GM19351 (cell line): ENCODE data around the gene UAP1.

ENCODE experiments used
- ATAC-seq: cut with Tn5 transposase; IDR thresholded peaks from one replicate; pipeline ENCODE4 v1.9.1; 2021; ENCODE audit warnings: mild to moderate bottlenecking, moderate library complexity; ENCODE audit not compliant: unreplicated experiment

The UAP1 gene

DNA sequence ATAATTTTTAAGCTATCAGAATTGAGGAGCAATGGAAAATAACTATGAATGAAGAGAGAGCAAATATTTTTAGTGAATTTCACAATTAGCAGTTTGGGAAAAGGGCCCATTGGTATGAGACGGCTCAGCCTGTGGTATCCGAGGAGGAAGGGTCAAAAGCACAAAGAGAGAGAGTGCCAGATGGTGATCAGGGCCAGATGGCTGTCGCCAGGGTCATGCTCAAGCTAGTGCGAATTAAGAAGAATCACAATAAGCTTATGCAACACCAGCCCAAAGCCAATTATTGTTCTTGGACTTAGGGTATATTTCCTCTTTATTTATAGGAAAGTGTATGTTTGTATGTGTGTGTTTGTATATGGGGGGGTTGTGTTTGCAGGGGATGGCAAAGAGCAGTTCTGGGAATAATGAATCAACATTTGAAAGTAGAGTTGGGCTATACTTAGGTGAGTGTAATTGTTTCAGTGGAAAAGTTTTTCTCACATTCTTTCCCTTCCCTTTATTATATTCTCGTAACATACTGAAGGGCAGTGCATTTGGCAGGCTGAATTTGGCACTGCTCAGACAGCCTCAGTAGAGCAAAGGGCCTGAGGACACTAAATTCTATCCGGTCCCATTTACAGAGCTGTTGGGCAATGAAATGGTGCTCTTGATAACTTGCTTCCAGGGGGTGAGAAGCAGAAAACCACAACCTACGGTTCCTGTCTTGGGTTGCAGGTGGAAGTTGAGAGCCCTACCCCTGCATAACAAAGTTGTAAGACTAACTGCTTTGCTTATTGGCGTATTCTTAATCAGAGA, 51.3 kb downstream of the UAP1 start:
- peak; percentile 9 for ATAC-seq

DNA sequence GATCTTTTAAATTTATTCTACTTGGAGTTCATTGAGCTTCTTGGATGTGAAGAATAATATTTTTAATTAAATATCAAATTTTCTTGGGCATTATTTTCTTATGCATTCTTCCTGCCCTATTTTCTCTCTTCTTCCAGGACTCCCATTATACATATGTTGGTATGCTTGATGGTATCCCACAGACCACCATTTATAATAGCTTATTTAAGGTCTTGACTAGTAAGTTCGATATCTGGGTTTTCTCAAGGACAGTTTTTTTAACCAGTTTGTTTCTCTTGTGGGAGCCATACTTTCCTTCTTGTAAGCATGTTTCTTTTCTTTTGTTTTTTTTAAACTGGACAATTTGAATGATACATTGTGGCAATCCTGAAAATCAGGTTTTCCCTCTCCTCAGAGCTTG, 55.3 kb downstream of the UAP1 start:
- no peak for ATAC-seq

GRCh38 chr1:162617513-162617912, 56.0 kb downstream of the UAP1 start:
- ATAC-seq: no peak

GRCh38 chr1:162619076-162619475, 57.6 kb downstream of the UAP1 start:
- ATAC-seq: no peak

DNA sequence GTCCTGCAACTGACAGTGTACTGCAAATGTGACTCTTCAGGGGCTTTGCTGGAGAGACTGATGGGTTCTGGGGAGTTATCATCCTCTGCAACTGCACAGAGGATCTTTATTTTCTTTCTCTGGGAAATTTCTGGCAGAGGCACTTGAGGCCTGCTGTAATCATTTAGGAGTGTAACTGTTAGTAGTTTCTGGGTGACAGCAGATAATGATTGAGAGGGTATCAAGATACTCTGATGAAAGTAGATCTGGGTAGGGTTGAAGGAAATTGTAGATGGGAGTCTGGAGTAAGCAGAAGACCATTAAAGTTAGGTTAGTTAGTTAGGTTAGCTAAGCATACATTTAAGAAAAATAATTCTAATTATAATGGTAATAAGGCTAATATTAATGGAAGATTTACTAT, 59.7 kb downstream of the UAP1 start:
- no peak for ATAC-seq

DNA sequence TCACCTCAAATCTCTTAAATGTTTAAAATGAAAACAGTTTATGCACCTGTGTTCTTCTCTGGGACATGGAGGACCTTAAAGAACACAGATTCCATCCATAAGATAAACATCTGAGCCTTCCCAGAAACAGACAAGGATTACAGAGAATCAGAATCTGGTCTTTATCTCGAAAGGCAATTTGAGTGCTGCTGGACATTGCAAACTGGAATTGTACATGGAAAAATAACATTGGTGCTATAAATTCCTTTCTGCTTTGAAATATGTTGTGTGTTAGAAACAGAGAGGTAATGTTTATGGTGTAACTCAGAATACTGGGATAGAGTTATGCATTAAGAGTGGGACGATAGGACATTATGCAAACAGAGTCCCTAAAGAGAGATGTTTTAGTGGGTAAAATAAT, 64.2 kb downstream of the UAP1 start:
- ATAC-seq: no peak

DNA sequence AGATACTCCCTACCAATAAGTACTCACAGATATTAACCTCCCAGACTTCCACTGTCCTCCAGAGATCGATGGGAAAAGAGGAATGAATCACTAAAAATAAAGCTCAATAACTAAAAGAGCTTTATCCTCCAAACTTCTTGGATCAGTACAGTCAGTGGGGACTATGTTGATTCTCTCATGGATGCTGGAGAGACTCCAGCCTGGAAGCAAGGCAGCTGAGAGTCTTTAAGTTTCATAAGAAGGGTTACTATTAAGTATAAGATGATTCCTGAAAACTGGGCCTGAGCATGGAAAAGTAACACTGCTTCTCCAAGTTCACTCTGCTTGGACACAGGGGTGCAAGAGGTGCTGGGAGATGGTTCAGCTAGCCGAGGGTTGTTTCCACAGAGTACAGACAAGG, 64.6 kb downstream of the UAP1 start:
- no peak for ATAC-seq

DNA sequence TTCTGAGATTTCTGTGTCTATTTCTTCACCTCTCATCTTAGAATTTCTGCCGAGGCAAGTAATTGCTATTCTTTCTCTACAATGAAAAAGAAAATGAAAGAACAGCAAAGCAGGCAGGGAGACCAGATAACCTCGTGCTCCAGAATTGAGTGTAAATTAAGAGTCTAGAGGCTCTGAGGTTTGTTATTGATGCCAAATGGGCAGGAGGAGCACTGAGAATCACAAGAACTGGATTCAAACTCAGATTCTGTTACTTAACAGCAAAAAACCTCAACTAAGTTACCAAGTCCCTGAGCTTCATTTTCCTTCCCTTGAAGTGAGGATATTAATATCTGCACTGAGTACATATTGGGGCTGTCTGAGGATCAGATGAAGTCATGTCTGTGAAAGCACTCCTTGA, 65.2 kb downstream of the UAP1 start:
- ATAC-seq: no peak

GRCh38 chr1:162627662-162628296, 66.3 kb downstream of the UAP1 start:
- ATAC-seq: no peak

DNA sequence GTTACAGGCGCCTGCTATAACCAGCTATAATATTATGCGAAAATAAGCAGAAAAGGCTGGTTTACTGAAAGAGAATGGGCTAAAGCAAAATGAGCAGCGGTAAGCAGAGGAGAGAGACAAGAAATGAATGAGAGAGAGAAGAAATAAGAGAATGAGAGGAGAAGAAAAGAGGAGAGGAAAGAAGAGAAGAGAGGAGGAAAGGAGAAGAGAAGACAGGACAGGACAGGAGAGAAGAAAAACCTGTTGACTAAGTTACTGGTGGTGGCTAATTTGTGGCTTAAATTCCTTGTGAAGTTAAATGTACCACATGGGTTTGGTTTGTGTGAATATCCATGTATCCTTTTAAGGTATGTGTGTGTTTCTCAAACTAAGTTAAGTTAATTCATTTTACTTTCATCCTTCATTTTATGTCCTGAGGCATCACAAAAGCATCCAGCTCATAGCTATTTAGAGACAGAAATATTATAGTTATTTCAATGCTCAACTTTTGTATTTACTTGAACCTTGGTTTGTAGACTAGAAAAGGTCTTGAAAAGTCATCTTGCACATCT, 67.6 kb downstream of the UAP1 start:
- ATAC-seq: no peak

DNA sequence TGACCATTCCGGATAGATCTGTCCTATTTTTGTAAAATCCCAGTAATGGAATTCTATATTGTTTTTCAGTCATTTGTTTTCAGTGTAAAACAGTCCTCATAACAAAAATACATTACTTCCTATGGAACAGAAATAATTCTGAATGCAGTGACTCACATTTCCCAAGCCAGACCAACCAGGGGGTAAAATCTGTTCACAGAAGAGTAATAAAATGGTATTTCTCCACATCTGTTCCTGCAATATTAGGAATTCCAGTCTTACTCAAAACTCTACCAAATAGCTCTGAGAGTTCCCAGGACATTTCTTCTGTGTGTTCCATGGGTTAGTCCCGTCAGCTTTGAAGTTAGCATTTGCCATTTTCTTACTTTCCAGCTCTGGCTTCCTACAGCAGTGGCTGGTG, 68.1 kb downstream of the UAP1 start:
- no peak for ATAC-seq

GRCh38 chr1:162631546-162632191, 70.1 kb downstream of the UAP1 start:
- no peak for ATAC-seq

DNA sequence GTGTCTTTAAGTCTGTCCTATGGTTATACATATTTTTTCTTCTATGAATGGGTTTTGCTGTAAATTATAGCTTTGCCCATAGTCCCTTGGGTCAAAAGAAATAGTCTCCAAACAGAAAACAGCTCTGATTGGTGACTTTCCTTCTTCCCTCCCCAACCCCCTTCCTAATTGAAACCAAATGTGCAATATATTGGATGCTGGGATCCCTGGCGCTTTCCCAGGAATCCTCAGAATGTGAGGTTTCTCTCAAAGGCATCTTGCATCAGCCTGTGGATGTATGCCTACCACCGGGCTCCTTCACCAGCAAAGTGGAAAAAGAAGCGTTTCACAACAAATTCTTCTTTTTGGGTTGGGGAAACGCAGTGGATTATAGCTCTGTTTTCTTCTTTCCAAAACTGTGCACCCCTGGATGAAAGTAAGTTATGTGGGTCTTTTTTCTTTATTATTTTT, 70.7 kb downstream of the UAP1 start, which contains the start of gene DDR2:
DDR2 (plus strand) TSS at position 248 of the 450 bp plus-strand sequence. CDS start 86,600 bp downstream, outside the sequence.
- no peak for ATAC-seq

- ATAC-seq: no peak
Observed at GRCh38 chr1:162632698-162633080, 71.2 kb downstream of the UAP1 start.

- ATAC-seq: peak; percentile 69
Observed at GRCh38 chr1:162633081-162633762, 71.7 kb downstream of the UAP1 start.

DNA sequence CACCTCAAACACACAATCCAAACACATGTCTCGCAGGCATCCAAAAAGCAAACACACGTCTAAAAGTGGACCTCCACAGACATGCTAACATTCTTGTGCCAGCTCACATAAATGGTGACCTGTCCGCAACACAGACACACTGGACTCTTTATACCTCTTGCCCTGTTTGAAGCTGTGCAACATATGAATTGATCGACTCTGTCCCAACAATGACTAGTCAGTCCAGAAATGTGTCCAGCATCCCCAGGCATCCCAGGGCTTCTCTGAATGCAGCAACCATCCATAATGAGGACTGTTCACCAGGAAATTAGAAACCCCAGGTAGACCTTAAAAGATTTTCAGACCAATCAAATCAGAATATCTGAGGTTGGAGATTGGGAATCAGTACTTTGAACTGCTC, 73.9 kb downstream of the UAP1 start:
- no peak for ATAC-seq

DNA sequence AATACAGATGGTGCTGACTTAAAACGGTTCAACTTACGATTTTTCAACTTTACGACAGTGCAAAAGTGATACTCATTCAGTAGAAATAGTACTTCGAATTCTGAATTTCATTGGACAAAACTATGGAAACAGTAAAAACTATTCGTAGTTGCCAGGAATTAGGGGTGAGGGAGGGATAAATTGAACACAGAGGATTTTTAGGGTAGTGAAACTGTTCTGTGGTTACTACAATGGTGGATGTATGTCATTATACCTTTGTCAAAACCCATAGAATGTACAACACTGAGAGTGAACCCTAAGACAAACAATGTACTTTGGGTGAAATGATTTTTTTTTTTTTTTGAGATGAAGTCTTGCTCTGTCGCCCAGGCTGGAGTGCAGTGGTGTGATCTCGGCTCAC, 78.2 kb downstream of the UAP1 start:
- ATAC-seq: peak; percentile 85

- no peak for ATAC-seq
Observed at GRCh38 chr1:162641114-162641513, 79.6 kb downstream of the UAP1 start.

- ATAC-seq: no peak
Observed at GRCh38 chr1:162644986-162645314, 83.4 kb downstream of the UAP1 start.

DNA sequence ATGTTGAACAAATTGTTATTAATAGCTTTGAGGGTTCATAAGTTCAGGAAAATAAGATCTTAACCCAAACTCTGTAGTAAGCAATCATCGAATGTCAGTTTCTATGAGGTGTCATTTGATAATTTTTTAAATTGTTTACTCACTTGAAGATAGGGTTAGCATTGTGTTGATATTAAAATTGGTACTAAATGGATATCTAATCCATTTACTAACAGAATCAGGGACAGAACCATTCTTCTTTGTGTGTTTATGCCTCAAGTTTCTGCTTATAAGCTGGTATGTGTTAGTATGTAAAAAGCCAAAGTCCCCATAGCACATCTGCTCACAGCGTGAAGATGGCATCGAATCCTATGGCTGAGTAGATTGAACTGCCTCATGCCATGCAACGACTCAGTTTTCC, 84.1 kb downstream of the UAP1 start:
- no peak for ATAC-seq

DNA sequence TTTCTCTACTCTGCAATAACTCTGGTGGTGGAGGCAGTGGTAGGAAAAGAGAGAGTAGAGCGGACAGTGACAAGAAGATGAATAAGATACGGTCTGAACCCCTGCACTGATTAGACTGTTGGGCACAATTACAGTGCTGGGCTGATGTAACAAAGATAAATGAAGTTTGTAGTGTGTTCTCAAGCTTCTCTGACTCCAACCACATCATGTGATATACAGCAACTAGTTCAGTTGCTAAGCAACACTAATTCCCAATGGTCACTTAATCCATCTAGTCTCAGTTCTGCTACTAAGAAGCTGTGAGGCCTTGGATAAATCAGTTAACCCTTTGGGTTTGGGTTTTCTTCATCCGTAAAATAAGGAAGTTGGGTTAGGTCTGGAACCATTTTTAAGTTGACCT, 88.1 kb downstream of the UAP1 start:
- ATAC-seq: no peak
